ENCODE results near the gene METTL2B.

GRCh38 chr7:128450409-128450808 lies 26.1 kb upstream of the METTL2B start:
- no peak for TF ChIP-seq POLR2A (IDR thresholded peaks at IDR 0.05)
- TF ChIP-seq CTCF (IDR thresholded peaks at IDR 0.05) = no peak
- TF ChIP-seq EP300 (IDR thresholded peaks at IDR 0.05) = no peak

All from tibial nerve (tissue), 4 donors.